ENCODE results near the gene COL8A1.
"Not testable (repeated sequence)": the region's sequence is repeated elsewhere in the genome, so short reads cannot be mapped to it uniquely, and the experiment has no call there.

COL8A1 gene

GRCh38 chr3:99712291-99712954, 74.0 kb downstream of the COL8A1 start:
- DNase-seq = no peak

GRCh38 chr3:99713440-99713839, 75.0 kb downstream of the COL8A1 start:
- DNase-seq = no peak

GRCh38 chr3:99714146-99714545, 75.8 kb downstream of the COL8A1 start:
- DNase-seq = no peak

- DNase-seq = no peak
Measured at GRCh38 chr3:99714575-99714974, 76.2 kb downstream of the COL8A1 start.

GRCh38 chr3:99716463-99716995, 78.1 kb downstream of the COL8A1 start:
- no peak for DNase-seq

- DNase-seq = no peak
Measured at GRCh38 chr3:99720985-99721632, 82.7 kb downstream of the COL8A1 start.

GRCh38 chr3:99721633-99722007, 83.2 kb downstream of the COL8A1 start:
- no peak for DNase-seq

GRCh38 chr3:99724276-99724675, 85.9 kb downstream of the COL8A1 start:
- DNase-seq = no peak

- DNase-seq = no peak
Measured at GRCh38 chr3:99730870-99731269, 92.5 kb downstream of the COL8A1 start.

GRCh38 chr3:99731499-99731898, 93.1 kb downstream of the COL8A1 start:
- DNase-seq = no peak

GRCh38 chr3:99740371-99740770, 102.0 kb downstream of the COL8A1 start:
- DNase-seq = not testable (repeated sequence)

GRCh38 chr3:99741588-99741987, 103.2 kb downstream of the COL8A1 start:
- no peak for DNase-seq

GRCh38 chr3:99747915-99748314, 109.5 kb downstream of the COL8A1 start:
- DNase-seq = no peak

GRCh38 chr3:99751649-99752048, 113.3 kb downstream of the COL8A1 start:
- DNase-seq = no peak

- DNase-seq = no peak
Measured at GRCh38 chr3:99753268-99753975, 115.0 kb downstream of the COL8A1 start.

- DNase-seq = no peak
Measured at GRCh38 chr3:99755831-99756230, 117.4 kb downstream of the COL8A1 start.

GRCh38 chr3:99757966-99758365, 119.6 kb downstream of the COL8A1 start:
- no peak for DNase-seq

- no peak for DNase-seq
Measured at GRCh38 chr3:99758502-99759177, 120.2 kb downstream of the COL8A1 start.

GRCh38 chr3:99760031-99760430, 121.6 kb downstream of the COL8A1 start:
- DNase-seq = no peak

GRCh38 chr3:99760629-99761028, 122.2 kb downstream of the COL8A1 start:
- no peak for DNase-seq

GRCh38 chr3:99761415-99762165, 123.2 kb downstream of the COL8A1 start:
- no peak for DNase-seq

- DNase-seq = no peak
Measured at GRCh38 chr3:99762901-99763300, 124.5 kb downstream of the COL8A1 start.

- no peak for DNase-seq
Measured at GRCh38 chr3:99764377-99764776, 126.0 kb downstream of the COL8A1 start.
